ENCODE results near the gene CEP76.
A peak's percentile ranks its signal among the peaks of the same experiment; 100 is the strongest.
"Not testable (repeated sequence)": the region's sequence is repeated elsewhere in the genome, so short reads cannot be mapped to it uniquely, and the experiment has no call there.

CEP76 gene

DNA sequence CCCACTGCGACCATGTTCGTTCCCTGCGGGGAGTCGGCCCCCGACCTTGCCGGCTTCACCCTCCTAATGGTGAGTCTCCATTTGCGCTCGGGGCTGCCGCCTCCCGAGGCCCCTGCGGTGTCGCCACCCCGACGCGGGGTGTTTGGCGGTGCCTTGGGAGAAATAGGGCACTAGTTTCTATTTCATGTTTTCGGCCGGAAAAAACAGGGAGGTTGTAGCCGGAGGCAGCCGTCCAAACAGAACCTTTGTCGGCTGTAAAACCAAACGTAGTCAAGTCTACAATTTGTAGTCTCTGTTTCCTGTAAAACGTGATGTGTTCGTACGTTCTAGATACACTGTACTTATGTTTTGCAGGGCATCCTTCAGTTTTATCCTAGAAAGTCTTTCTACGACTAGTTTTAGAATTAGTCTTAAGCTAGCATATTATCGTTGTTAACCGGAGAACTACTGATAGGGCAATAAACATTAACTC lies 609 bp upstream of the CEP76 start:
- DNase-seq (ENCODE audit: low read depth in 2 of 2), result no peak

DNA sequence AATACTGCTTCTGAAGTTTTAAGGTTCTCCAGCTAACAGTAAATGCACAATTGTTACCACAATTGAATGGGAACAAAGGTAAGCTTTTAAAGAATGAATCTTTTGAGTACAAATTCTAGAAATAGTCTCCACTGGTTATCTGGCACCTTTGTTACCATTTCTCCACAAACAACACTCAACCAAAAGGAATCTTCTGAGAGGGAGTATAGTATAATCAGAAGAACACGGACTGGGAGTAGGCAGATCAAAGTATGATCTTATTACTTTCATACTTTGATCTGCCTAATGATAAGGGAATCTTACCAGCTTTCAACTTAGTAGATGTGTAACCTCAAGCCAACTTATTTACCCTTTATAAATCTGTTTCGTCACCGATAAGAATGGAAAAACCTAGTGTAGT lies 1.4 kb downstream of the CEP76 start:
- no peak for DNase-seq (ENCODE audit: low read depth in 2 of 2)

GRCh38 chr18:12699747-12700146 lies 2.8 kb downstream of the CEP76 start:
- DNase-seq (ENCODE audit: low read depth in 2 of 2), result no peak

DNA sequence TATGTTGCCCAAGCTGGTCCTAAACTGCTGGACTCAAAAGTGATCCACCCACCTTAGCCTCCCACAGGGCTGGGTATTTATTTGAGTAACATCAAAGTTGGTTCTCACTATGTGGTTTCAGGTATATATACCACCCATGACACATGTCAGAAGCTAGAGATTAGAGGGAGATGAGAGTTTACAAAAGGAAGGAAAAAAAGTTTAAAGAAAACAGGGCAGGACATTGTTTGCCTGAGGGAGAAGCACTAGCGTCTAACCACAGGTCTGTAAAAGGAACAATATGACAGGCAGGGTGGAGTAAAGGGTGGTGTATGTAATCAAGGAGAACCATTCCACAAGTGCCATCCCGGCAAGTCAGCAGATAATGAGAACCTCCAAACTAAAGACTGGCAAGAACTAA lies 8.5 kb downstream of the CEP76 start:
- DNase-seq (ENCODE audit: low read depth in 2 of 2), result no peak

DNA sequence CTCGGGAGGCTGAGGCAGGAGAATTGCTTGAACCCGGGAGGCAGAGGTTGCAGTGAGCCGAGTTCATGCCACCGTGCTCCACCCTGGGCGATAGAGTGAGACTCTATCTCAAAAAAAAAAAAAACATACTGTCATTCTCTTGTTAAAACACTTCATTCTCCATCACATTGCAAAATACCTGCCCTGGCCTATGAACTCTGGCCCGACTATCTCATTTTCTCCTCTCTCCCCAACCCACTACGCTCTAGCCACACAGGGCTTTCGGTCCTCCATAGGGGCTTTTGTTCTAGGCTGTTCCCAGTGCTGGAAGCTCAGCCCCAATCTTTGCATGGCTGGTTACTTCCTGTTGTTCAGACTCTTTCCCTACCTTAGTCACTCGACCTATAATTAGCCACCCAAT lies 10.3 kb downstream of the CEP76 start:
- no peak for DNase-seq (ENCODE audit: low read depth in 2 of 2)

- no peak for DNase-seq (ENCODE audit: low read depth in 2 of 2)
Observed at GRCh38 chr18:12689256-12689850, 13.2 kb downstream of the CEP76 start.

DNA sequence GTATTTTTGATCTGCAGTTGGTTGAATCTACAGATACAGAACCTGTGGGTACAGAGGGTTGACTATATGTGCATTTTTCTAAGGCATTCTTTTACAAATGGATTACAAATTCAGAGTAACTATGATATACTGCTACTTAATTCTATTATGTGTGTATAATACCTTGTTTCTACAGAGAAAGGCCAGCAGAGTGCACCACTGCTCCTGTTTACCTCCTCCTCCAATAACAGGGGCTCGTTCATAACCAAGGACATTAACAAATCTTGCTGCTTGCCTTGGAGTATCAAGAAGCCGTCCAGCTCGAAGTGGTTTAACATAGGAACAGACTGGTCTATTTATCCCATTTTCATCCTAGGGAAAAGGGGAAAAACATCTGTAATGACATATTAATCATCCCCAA lies 16.4 kb downstream of the CEP76 start:
- DNase-seq (ENCODE audit: low read depth in 2 of 2), result no peak

- DNase-seq (ENCODE audit: low read depth in 2 of 2), result no peak
Observed at GRCh38 chr18:12679183-12679786, 23.2 kb downstream of the CEP76 start.

- DNase-seq (ENCODE audit: low read depth in 2 of 2), result no peak
Observed at GRCh38 chr18:12668041-12668440, 34.5 kb downstream of the CEP76 start.

DNA sequence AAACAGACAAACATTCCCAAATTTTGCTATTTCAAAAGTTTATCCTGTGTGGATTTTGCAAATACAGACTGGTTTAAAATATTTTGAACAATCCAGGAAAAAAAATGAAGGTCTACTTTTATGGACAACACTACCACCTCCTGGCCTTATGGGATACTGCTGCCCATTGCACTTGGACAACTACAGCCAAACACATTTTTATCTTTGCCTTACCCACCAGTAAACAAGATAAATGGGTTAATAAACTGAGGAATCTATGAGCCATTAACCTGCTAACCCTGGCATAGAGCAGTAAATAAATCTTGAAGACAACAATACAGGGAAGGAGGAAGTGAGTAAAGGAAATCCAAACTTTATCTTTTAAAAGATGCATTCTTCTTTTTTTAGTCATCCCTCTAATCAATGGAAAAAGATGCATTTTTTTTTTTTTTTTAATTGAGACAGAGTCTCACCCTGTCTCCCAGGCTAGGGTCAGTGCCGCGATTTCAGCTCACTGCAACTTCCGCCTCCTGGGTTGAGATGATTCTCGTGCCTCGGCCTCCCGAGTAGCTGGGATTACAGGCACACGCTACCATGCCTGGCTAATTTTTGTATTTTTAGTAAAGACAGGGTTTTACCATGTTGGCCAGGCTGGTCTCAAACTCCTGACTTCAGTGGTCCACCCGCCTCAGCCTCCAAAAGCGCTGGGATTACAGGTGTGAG lies 42.5 kb downstream of the CEP76 start:
- DNase-seq (ENCODE audit: low read depth in 2 of 2), result peak in 1 of 2 donors; percentile 5

GRCh38 chr18:12658426-12659138 lies 43.9 kb downstream of the CEP76 start:
- no peak for DNase-seq (ENCODE audit: low read depth in 2 of 2)

- DNase-seq (ENCODE audit: low read depth in 2 of 2), result peak in 1 of 2 donors; percentile 36
Observed at GRCh38 chr18:12657684-12658425, 44.7 kb downstream of the CEP76 start, which contains the start of gene SPIRE1. Gene SPIRE1 (minus strand): TSS chr18:12658107. CDS start chr18:12657866, 241 bp downstream.

DNA sequence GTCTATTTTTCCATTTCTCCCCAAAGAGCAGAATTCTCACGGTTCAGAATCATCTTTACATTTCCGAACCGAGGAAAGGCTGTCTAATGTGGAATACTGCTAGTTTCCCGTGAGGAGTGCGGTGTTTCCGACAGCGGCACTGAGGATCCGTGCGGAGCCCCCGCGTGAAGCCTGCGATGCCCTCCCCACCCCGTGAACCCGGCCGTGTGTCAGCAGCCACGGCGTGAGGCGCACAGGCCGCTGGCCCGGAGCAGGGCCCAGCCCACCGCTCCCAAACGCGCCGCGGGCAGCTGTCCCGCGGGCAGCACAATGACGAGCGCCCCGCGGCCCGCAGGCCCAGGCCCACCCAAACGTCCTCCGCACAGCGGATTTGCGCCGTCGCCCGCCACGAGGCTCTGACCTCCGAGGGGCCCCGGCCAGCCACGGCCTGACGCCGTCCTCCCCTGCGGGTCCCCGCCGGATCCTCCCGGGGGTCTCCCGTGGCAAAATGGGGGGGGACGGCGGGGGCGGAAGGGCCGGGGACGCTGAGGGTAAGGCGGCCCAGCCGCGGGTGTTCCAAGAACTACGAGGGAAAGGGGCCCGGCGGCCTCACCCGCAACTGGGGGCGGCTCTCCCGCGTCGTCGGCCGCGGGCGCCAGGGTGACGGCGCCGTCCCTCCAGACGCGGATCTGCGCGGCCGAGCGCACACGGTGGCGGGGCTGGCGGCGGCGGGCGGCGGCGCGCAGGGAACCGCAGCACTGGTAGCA lies 45.4 kb downstream of the CEP76 start:
- DNase-seq (ENCODE audit: low read depth in 2 of 2), result peak in 1 of 2 donors; percentile 23

GRCh38 chr18:12656605-12656937 lies 46.0 kb downstream of the CEP76 start:
- no peak for DNase-seq (ENCODE audit: low read depth in 2 of 2)

DNA sequence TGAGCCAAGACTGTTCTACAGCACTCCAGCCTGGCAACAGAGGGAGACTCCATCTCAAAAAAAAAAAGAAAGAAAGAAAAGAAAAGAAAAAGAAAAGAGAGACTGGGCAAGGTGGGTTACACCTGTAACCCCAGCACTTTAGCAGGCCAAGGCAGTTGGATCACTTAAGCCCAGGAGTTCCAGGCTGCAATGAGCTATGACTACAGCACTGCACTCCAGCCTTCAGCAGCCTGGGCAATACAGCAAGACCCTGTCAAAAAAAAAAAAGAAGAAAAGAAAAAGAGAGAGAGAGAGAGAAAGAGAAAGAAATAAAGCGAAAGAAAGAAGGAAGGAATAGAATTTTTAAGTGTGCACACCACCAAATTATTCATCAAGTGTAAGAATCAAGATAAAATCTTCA lies 47.6 kb downstream of the CEP76 start:
- no peak for DNase-seq (ENCODE audit: low read depth in 2 of 2)

DNA sequence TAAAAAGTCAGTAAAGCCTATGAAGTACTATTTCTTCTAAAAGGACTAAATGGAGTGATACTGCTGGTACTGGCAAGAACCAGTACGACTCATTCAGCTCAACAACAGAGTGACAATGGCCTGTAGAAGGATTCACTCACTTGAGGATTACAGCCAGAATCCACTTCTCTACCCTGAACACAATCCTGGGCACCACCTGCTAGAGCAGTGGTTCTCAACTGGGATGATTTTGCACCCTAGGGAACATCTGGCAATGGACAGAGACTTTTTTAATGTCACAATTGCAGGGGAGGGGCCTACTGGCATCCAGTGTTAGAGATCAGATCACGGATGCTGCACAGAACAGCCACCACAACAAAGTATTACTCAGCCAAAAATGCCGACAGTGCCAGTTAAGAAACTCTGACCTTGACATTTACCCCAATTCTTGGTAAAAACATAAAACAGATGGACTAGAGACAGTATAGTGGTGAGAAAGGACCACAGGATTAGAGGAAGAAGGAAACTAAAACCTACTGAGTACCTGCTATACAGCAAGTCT lies 49.6 kb downstream of the CEP76 start:
- no peak for DNase-seq (ENCODE audit: low read depth in 2 of 2)

DNA sequence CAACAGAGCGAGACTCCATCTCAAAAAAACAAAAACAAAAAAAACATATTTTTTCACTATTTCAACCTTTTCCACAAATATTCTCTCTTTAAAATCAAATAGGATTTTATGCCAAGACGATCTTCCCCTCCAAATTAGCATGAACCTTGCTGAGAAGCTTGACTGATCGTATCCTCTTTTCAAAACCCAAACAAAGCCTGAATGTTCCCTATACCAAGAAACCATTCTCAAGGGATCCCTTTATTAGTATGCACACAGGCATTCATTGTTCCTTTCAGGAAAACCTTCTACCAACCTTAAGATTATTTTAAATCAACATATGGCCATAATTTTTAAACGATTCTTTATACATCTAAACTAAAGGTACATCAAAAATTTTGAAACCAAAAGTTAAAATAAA lies 50.9 kb downstream of the CEP76 start:
- DNase-seq (ENCODE audit: low read depth in 2 of 2), result no peak

DNA sequence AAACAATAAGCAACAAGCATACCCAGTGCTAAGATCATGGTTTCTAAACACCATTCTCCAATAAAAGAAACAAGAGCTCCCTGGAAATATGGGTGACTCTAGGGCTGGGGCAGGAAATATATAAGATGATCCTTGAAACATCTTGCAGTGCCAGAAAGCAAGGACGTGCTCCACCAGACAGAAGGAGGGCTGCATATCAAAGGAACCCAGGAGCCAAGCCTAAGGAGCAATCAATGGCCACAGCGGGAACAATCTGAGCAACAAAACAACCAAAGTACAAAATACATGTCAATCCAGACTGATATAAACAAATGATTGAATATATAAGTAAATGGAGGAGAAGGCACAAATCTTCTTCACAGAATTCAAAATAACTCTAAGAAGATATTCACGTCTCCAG lies 54.8 kb downstream of the CEP76 start:
- no peak for DNase-seq (ENCODE audit: low read depth in 2 of 2)

DNA sequence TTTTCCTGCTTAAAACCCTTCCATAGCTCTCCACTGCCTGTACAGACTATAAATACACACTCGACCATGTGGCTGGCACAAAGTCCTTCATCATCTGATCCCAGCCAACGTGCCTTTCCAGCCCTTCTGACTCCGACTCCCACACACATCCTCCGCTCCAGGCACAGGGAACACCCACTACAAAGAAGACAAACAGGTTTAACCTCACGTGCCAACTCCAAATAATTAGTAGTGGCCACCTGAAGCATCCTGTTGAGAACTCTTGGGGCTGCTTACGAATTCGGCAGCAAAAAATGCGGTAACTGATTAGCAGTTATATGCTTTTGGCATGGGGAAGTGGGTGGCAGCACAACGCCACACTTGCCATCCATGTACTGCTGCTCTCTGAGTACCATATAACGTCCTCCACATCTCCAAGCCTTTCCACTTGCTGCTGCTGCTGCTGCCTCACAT lies 56.7 kb downstream of the CEP76 start:
- DNase-seq (ENCODE audit: low read depth in 2 of 2), result no peak

GRCh38 chr18:12645254-12645653 lies 57.3 kb downstream of the CEP76 start:
- DNase-seq (ENCODE audit: low read depth in 2 of 2), result no peak

- not testable (repeated sequence) for DNase-seq (ENCODE audit: low read depth in 2 of 2)
Observed at GRCh38 chr18:12643756-12644155, 58.8 kb downstream of the CEP76 start.

All from stimulated activated CD4-positive, alpha-beta T cell treated with anti-CD3 and anti-CD28 coated beads, Interleukin-1b, Interleukin-23, amount 100 ng/mL, for 4 hours (primary cell).